IMR-90 (cell line): ENCODE data around the gene NCOA7.

Experiments used
- BHLHE40 ChIP-seq: fragments of 150-350 bp; IDR thresholded peaks from 2 replicates; pipeline ENCODE4 v1.6.1; 2016; ENCODE audit warnings: mild to moderate bottlenecking, low read depth, low read length
- CEBPB ChIP-seq: IDR thresholded peaks from 2 replicates; pipeline ENCODE4 v1.6.1; 2012; ENCODE audit warnings: low read depth, low read length, improper control_type of control experiment
- CHD1 ChIP-seq: IDR thresholded peaks from 2 replicates; pipeline ENCODE4 v1.6.1; 2012; ENCODE audit warnings: low read depth, low read length, improper control_type of control experiment
- ELK1 ChIP-seq: fragments of 150-350 bp; IDR thresholded peaks from 2 replicates; pipeline ENCODE4 v1.6.1; 2016; ENCODE audit warnings: low read depth, mild to moderate bottlenecking, low read length, moderate library complexity, borderline replicate concordance
- FOS ChIP-seq: fragments of 150-350 bp; IDR thresholded peaks from 2 replicates; pipeline ENCODE4 v1.6.1; 2016; ENCODE audit warnings: low read depth, low read length
- MAFK ChIP-seq: IDR thresholded peaks from 2 replicates; pipeline ENCODE4 v1.6.1; 2012; ENCODE audit warnings: low read depth, low read length, improper control_type of control experiment
- MAZ ChIP-seq: IDR thresholded peaks from 2 replicates; pipeline ENCODE4 v1.6.1; 2012; ENCODE audit warnings: low read depth, mild to moderate bottlenecking, low read length, improper control_type of control experiment, moderate library complexity, borderline replicate concordance
- MXI1 ChIP-seq: IDR thresholded peaks from 2 replicates; pipeline ENCODE4 v1.6.1; 2012; ENCODE audit warnings: low read depth, mild to moderate bottlenecking, low read length, moderate library complexity, borderline replicate concordance
- POLR2A ChIP-seq: IDR thresholded peaks from 2 replicates; pipeline ENCODE4 v1.6.1; 2012; ENCODE audit warnings: mild to moderate bottlenecking, low read depth, low read length
- RAD21 ChIP-seq: IDR thresholded peaks from 2 replicates; pipeline ENCODE4 v1.6.1; 2012; ENCODE audit warnings: low read length, improper control_type of control experiment
- RFX5 ChIP-seq: IDR thresholded peaks from 2 replicates; pipeline ENCODE4 v1.8.0; 2012; ENCODE audit warnings: low read depth, mild to moderate bottlenecking, low read length, moderate library complexity
- TF ChIP-seq, protein P1 (sequence below): conservative IDR thresholded peaks from 2 replicates; pipeline ENCODE4 v1.5.1; 2012; ENCODE audit warnings: mild to moderate bottlenecking, low read depth, low read length, improper control_type of control experiment
- TF ChIP-seq, protein P2 (sequence below): fragments of 150-350 bp; IDR thresholded peaks from 2 replicates; pipeline ENCODE4 v1.6.1; 2017; ENCODE audit warnings: mild to moderate bottlenecking, antibody characterized with exemption, low read length, low read depth

- TF ChIP-seq, protein P1, sequence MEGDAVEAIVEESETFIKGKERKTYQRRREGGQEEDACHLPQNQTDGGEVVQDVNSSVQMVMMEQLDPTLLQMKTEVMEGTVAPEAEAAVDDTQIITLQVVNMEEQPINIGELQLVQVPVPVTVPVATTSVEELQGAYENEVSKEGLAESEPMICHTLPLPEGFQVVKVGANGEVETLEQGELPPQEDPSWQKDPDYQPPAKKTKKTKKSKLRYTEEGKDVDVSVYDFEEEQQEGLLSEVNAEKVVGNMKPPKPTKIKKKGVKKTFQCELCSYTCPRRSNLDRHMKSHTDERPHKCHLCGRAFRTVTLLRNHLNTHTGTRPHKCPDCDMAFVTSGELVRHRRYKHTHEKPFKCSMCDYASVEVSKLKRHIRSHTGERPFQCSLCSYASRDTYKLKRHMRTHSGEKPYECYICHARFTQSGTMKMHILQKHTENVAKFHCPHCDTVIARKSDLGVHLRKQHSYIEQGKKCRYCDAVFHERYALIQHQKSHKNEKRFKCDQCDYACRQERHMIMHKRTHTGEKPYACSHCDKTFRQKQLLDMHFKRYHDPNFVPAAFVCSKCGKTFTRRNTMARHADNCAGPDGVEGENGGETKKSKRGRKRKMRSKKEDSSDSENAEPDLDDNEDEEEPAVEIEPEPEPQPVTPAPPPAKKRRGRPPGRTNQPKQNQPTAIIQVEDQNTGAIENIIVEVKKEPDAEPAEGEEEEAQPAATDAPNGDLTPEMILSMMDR, result no peak
- no peak for TF ChIP-seq POLR2A
- no peak for TF ChIP-seq MAFK
- no peak for TF ChIP-seq RAD21
- no peak for TF ChIP-seq ELK1
- no peak for TF ChIP-seq CEBPB
- no peak for TF ChIP-seq FOS
- TF ChIP-seq RFX5, result no peak
- no peak for TF ChIP-seq CHD1
- no peak for TF ChIP-seq MXI1
- no peak for TF ChIP-seq MAZ
- TF ChIP-seq, protein P2, sequence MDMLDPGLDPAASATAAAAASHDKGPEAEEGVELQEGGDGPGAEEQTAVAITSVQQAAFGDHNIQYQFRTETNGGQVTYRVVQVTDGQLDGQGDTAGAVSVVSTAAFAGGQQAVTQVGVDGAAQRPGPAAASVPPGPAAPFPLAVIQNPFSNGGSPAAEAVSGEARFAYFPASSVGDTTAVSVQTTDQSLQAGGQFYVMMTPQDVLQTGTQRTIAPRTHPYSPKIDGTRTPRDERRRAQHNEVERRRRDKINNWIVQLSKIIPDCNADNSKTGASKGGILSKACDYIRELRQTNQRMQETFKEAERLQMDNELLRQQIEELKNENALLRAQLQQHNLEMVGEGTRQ, result no peak
- TF ChIP-seq BHLHE40, result no peak
Observed at GRCh38 chr6:125829433-125829832, 38.7 kb downstream of the NCOA7 start.
